Left renal pelvis (tissue), 4 donors: ENCODE data around the gene PLPP3. TPM values are rescaled to one million over a fixed set of nuclear protein-coding genes. Genes with fewer than 3 reads are reported as not detected.

ENCODE experiments used
- DNase-seq, 4 donors: peaks; one replicate each; pipeline ENCODE4 v3.0.0-alpha.2; 2013; ENCODE audit warnings: low read depth in 4 of 4, low spot score in 3 of 4
- polyA plus RNA-seq, 4 donors: library from polyadenylated mRNA; unstranded; fragments of 120-200 nt; gene quantifications; one replicate each; pipeline ENCODE4 v1.2.1, GENCODE V29; 2013; ENCODE audit not compliant: insufficient read length in 4 of 4

The PLPP3 gene
- polyA plus RNA-seq, 4 donors: 110 to 129 (median 121) TPM

- no peak for DNase-seq
Measured at GRCh38 chr1:56505792-56506743, 73.3 kb downstream of the PLPP3 start.

DNA sequence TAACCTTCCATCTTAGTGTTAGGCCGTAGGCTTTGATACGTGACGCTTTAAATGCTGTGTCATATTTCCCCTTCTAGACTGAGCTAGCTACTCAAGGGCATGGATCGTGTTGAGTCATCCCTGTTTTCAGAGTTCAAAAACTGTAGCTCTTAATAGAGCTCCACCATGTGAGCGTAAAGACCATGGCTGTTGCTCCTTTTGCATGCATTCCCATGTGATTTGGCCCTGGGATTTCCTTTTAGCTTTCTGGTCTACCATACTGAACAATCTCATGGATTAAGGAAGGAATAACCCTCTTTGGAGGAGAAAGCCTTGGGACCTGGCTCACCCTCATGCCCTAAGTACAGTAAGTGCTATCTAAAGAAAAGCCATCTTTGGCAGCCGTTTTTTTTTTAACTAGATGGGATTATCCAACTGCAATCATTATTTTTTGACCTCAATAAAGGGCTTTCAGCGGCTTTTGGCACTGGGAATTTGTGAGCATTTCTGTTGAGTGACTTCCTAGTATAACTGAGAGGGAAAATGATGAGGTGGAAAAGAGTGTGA, 76.6 kb downstream of the PLPP3 start:
- DNase-seq: no peak

- no peak for DNase-seq
Measured at GRCh38 chr1:56501888-56502287, 77.5 kb downstream of the PLPP3 start.

- no peak for DNase-seq
Measured at GRCh38 chr1:56501426-56501825, 77.9 kb downstream of the PLPP3 start.

DNA sequence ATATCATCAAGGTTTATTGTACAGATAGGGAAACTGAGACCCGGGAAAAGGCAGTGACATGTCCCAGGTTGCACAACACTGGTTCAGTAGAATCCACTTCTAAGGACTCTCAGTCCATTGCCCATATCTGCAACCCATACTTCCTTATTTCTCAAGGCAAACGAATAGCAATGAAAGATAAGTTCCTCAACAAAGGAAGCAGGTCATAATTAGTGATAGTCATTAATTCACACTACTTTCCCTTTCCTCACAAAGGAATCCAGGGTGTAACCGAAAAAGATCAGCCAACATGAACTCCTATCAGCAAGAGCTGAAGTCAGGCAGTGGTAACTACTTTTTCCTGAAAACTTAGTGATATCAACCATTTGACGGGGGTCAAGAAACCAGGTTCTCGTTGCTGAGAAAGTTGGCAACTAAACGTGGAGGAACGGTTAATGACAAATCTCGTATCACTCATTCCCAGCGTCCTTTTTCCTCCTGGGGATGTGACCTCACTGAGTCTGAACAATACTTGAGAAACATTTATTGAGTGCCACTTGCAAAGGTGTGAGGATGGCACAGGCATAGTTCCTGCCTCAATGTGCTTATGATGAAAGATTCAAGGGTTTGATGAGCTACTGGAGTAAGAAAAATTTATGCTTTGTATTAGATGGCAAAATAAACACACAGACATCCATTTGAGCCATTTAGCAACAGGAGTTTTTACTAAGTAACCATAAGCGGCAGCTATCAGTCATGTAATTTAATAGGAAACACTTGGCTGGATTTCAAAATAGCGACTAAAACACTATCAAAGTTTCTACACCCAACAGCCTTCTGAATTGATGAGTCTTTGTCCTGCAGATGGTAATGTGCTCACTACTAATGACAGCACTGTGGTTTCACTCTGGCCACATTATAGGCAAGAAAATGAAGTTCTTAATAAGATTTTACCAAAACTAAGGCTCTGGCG, 82.3 kb downstream of the PLPP3 start:
- no peak for DNase-seq

GRCh38 chr1:56496158-56496557, 83.2 kb downstream of the PLPP3 start:
- no peak for DNase-seq

- DNase-seq: no peak
Measured at GRCh38 chr1:56495538-56495937, 83.8 kb downstream of the PLPP3 start.

DNA sequence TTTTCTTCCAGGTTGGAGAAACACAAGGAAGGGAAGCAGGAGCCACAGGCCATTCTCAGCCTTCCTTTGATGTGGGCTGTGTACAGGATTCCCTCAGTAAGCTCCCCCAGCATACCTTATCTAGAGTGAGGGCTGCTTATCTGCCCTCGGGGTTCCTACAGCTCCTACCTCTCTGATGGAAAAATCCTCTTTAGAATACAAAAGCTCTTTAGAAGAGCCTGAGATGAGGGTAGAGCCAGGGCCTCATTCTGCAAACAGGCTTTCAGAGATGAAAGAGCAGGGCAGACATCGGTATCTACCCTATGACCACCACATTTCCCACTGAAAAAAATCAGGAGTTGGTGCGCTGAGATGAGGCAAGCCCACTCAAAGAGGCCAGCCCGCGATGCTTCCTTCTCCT, 85.1 kb downstream of the PLPP3 start:
- DNase-seq: no peak

- DNase-seq: no peak
Measured at GRCh38 chr1:56493826-56494225, 85.5 kb downstream of the PLPP3 start.

GRCh38 chr1:56491441-56491840, 87.9 kb downstream of the PLPP3 start:
- no peak for DNase-seq

GRCh38 chr1:56490619-56491018, 88.7 kb downstream of the PLPP3 start:
- DNase-seq: no peak

- no peak for DNase-seq
Measured at GRCh38 chr1:56489695-56490094, 89.7 kb downstream of the PLPP3 start.

GRCh38 chr1:56484695-56485094, 94.7 kb downstream of the PLPP3 start:
- DNase-seq: no peak

GRCh38 chr1:56483104-56483503, 96.3 kb downstream of the PLPP3 start:
- no peak for DNase-seq

- DNase-seq: no peak
Measured at GRCh38 chr1:56482486-56482885, 96.9 kb downstream of the PLPP3 start.

DNA sequence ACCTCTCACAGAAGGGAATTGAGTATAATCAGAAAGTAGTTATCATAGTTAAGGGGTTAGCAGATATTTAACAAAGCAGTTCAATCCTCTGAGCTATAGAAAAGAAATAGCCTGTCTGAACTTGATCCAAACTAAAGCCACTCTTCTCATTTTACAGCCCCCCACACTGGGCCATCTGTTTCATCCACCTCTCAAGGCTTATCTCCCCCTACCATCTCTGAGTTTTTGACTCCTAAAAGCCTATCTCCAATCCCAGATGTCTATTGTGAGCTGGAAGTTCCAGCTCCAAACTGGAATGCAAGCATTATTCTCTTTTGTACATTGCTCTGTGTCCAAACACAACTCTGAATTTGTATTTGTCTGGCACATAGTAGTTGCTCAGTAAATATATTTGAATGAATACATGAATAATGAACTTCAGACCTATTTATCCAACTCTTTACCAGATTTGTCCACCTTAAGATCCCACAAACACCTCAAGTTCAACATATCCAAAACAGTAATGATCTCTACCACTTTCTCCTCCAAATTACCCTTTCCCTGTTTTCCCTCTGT, 98.1 kb downstream of the PLPP3 start:
- no peak for DNase-seq

DNA sequence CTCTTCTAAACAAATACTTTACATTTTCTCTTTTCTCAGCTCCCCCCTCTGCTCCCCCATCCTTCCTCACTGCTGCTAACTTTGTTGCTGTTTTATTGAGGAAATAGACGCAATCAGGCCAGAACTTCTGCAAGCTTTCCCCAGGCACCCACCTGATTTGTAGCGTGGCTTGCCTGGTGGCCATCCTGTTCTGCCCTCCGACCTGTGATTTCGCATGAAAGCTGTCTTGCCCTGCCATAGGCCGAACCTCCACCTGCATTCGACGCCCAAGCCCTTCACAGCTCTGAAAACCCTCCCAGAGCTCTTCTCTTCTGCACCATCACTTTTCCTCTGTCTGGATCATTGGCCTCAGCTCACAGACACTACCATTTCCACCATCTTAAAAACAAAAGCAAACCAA, 100.6 kb downstream of the PLPP3 start:
- no peak for DNase-seq

GRCh38 chr1:56477164-56478111, 101.9 kb downstream of the PLPP3 start:
- peak in 1 of 4 donors; percentile 52 for DNase-seq

- no peak for DNase-seq
Measured at GRCh38 chr1:56473582-56474270, 105.6 kb downstream of the PLPP3 start.
